HEK293 (cell line): Measurements from ENCODE around the gene PLOD2.

Experiments
- CTCF ChIP-seq: fragments of 450-650 bp; formaldehyde crosslinking; IDR thresholded peaks from 2 replicates; pipeline ENCODE4 v1.5.1; 2016; ENCODE audit warnings: missing biosample characterization, missing genetic modification characterization
- SP7 ChIP-seq: fragments of 450-650 bp; formaldehyde crosslinking; IDR thresholded peaks from 2 replicates; pipeline ENCODE4 v1.5.1; 2016; ENCODE audit warnings: missing biosample characterization, missing genetic modification characterization
- ZNF677 ChIP-seq: fragments of 450-650 bp; IDR thresholded peaks from 2 replicates; pipeline ENCODE4 v1.5.0; 2018; ENCODE audit warnings: missing biosample characterization, mild to moderate bottlenecking, missing genetic modification characterization, moderate library complexity

DNA sequence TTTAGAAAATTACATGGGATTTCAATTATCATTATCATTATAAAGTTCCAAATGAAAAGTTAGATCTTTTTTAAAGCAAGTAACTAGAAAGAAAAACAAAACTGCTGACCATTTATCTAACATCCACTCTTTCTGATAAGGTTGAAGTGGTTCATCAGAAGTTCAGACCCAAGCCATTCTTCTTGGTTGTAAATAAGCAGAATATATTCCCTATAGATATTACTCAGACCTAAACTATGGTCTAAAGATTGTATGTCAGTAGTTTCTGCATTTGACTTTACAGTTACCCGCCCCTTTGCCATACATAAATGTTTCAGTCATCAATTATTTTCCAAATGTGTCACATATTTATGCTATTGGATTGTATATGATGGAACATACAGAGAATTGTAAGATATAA lies 136.7 kb downstream of the PLOD2 start:
- TF ChIP-seq SP7 (tag by site-specific recombination) (no peak), CTCF (tag by site-specific recombination) (no peak), ZNF677 (tag by site-specific recombination) (no peak)
